ENCODE results near the gene REV3L. TPM values are rescaled to one million over a fixed set of nuclear protein-coding genes. Genes with fewer than 3 reads are reported as not detected.
"Not testable (repeated sequence)": the region's sequence is repeated elsewhere in the genome, so short reads cannot be mapped to it uniquely, and the experiment has no call there.

Gene REV3L
- polyA plus RNA-seq, 6 donors from 2014 or later = 3.2 to 18.5 (median 8.8) TPM

- H3K27me3 Mint-ChIP-seq = no peaks in the 10 kb centered on the region
- H3K4me3 Mint-ChIP-seq = no peak overlapping the region
- H3K4me1 Mint-ChIP-seq = peaks cover 0 to 6% (median 4%) of the 10 kb centered on the region in 3 donors
- DNase-seq (no peak), ATAC-seq (ENCODE audit: low read depth in 2 of 2) (no peak)
- no peak overlapping the region for H3K27ac Mint-ChIP-seq
- H3K9me3 Mint-ChIP-seq = peaks cover 0 to 2% (median 0%) of the 10 kb centered on the region in 7 donors
- peaks cover 10 to 30% of the 10 kb centered on the region in 2 donors for H3K36me3 Mint-ChIP-seq
These were observed 175.7 kb downstream of the REV3L start for GRCh38 chr6:111307275-111307858.

DNA sequence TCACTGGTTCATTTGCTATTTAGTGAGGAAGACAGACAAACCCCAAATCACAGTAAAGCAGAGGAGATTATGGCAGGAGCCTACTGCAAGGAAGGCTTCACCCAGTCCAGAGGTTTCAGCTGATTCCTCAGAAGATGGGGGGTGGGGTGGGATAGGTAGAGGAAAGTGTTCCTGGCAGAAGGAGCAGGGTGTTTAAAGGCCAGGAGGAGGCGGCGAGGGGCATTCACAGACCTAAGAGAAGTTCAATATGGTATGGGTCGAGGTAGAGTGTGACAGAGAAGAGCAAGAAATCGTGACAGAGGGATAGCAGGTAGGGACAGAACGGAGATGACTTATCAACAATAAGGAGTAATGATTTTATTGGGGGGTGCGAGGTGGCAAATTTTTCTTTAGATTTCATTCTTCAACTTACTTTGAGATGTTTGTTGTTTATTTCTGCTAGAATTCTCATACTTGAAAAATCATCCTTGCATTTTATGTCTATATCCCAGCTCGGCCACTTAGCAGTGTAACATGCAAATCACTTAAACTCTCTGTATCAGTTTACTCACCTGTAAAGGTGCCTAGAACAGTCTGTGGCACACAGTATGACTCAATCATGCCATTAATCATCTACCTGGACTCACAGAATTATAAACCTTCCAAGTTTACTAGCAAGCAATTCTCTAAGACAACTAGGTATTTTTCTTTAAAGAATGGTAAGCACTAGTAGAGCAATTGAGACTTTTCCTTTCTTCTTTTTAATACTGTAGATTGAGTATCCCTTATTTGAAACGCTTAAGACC lies 176.7 kb downstream of the REV3L start:
- peaks cover 0 to 17% (median 9%) of the 10 kb centered on the region in 3 donors for H3K4me1 Mint-ChIP-seq
- no peaks in the 10 kb centered on the region for H3K27me3 Mint-ChIP-seq
- no peak for ATAC-seq (ENCODE audit: low read depth in 2 of 2)
- peaks cover 10 to 40% of the 10 kb centered on the region in 2 donors for H3K36me3 Mint-ChIP-seq
- no peak overlapping the region for H3K4me3 Mint-ChIP-seq
- peaks cover 0 to 8% (median 4%) of the 10 kb centered on the region in 7 donors for H3K9me3 Mint-ChIP-seq
- DNase-seq = no peak
- H3K27ac Mint-ChIP-seq = peak overlapping the region in 1 of 6 donors; percentile 22

DNA sequence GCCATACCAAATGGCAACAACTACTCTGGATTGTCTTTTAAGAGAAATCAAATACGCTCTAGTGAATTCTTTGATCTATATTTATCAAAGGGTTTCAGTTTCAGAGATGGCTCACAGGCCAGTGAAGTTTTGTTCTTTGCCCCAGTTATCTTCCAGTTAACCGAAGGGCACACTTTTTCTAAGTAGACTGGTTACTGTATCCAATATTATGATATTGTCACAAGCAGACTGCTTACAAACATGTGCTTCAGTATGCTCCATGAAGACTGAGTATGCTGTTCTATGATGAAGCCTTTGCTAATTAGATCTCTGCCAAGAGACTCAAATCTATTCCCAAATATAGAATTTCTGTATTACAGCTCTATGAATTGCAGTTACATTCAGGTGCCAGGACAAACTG lies 181.1 kb downstream of the REV3L start:
- Mint-ChIP-seq H3K4me1 (peaks cover 0 to 21% (median 9%) of the 10 kb centered on the region in 3 donors), H3K9me3 (peaks cover 0 to 17% (median 8%) of the 10 kb centered on the region in 7 donors), H3K27ac (peak overlapping the region in 5 of 6 donors; percentile 7 to 93 (median 78)), H3K4me3 (peak overlapping the region in 5 of 8 donors; percentile 2 to 54 (median 25)), H3K27me3 (no peaks in the 10 kb centered on the region), H3K36me3 (peaks cover 0 to 43% of the 10 kb centered on the region in 2 donors)
- ATAC-seq (ENCODE audit: low read depth in 2 of 2) (peak; percentile 27 to 38), DNase-seq (no peak)

GRCh38 chr6:111300938-111301800 lies 181.8 kb downstream of the REV3L start:
- Mint-ChIP-seq H3K9me3 (peaks cover 0 to 17% (median 8%) of the 10 kb centered on the region in 7 donors), H3K27ac (peak overlapping the region; percentile 24 to 93 (median 59)), H3K36me3 (peaks cover 0 to 41% of the 10 kb centered on the region in 2 donors), H3K4me3 (peak overlapping the region in 2 of 8 donors; percentile 50 to 66), H3K4me1 (peaks cover 0 to 21% (median 9%) of the 10 kb centered on the region in 3 donors)
- ATAC-seq (ENCODE audit: low read depth in 2 of 2); DNase-seq; H3K27me3 Mint-ChIP-seq: not testable (repeated sequence)

DNA sequence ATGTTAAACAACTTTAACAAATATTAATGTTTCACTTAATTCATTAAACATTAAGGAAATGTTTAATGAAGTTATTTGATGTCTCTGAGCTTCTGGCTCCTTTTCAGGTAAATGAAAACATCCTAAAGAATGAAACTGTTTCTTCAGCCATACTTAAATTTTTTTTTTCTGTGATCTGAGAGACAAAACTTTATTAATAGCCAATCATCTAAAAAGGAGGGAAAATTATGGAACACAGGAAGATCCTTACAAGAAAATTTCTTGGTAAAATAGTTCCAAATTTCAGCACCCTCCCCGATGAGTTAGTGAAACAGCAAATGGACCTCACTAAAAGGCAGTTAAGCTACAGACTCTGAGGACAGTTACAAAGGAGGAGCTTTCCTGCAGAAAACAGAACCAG lies 185.2 kb downstream of the REV3L start:
- ATAC-seq (ENCODE audit: low read depth in 2 of 2) = no peak
- Mint-ChIP-seq H3K9me3 (peaks cover 0 to 17% (median 8%) of the 10 kb centered on the region in 7 donors), H3K27ac (peak overlapping the region in 4 of 6 donors; percentile 1 to 87 (median 50)), H3K27me3 (no peaks in the 10 kb centered on the region), H3K4me3 (no peak overlapping the region), H3K36me3 (peaks cover 0 to 32% of the 10 kb centered on the region in 2 donors), H3K4me1 (peaks cover 0 to 19% (median 9%) of the 10 kb centered on the region in 3 donors)
- DNase-seq = no peak

DNA sequence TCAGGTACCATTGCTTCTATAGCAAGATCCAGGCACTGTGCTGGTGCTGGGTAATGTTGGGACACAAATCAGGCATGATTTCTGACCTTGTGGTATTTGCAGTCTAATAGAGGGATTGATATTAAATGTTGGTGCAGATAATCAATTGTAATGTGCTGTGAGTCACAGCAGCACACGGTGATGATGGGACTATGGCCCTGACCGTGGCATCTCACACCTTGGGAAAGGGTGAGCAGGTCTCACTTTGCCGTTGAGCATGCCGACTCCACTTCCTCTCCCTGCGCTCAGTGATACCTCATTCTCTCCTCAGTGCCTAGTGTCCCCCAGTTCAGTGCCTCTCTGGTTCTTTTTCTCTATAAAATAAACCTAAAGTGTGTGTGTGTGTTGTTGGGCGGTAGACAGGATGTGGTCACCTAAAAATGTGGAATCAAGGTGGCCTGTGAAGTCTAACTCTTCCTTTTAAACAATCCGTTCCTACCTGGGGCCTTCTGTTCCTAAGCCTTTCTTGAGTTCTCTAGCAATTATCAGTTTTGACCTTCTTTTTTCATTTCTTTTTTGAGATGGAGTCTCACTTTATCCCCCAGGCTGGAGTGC lies 188.5 kb downstream of the REV3L start:
- Mint-ChIP-seq H3K27ac (peak overlapping the region in 1 of 6 donors; percentile 57), H3K36me3 (peaks cover 0 to 16% of the 10 kb centered on the region in 2 donors), H3K9me3 (no peaks in the 10 kb centered on the region), H3K27me3 (no peaks in the 10 kb centered on the region), H3K4me3 (no peak overlapping the region), H3K4me1 (peaks cover under 1 to 7% (median 5%) of the 10 kb centered on the region in 3 donors)
- DNase-seq (no peak), ATAC-seq (ENCODE audit: low read depth in 2 of 2) (no peak)

DNA sequence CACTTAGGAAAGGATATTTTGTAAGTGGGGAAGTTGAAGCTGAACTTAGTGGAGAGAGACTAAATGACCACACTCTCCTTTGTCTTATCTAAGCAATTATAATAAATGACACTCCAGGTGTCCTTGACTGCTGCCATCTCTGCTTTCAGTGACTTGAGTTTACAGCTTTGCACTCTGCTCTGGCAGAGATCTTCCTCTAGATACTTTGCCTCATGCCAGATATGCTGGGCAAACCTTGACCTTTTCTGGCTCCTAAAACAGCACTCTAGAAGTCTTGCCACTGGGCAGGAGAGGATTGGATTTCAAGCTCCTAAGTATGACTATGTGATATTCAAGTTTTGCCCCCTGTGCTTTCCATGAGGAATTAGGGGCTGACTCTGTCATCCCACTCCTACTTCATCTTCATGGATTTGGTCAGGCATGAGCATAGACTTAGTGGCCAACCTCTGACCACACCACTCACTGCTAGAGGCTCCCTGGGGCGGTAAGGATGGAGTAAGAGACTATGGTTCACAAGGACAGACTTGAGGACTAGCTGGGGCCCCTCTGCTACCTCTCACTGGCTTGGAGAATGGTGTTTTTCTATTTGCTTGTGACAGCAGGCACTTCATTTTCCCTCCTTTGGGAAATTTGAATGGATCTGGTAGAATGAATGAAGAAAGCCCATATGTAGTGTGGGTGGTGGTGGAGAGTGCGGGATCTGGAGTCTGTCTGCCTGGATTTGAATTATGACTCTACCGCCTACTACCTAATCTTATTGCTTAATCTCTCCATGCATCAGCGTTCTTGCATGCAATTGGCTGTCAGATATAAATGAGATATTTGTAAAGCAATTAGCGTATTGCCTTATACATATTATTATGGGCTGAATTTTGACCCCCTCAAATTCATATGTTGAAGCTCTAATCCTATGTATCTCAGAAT lies 191.4 kb downstream of the REV3L start:
- DNase-seq = no peak
- Mint-ChIP-seq H3K4me3 (no peak overlapping the region), H3K4me1 (peaks cover 6 to 8% (median 7%) of the 10 kb centered on the region in 3 donors), H3K27ac (peak overlapping the region in 3 of 6 donors; percentile 5 to 75 (median 18)), H3K36me3 (peaks cover 0 to 16% of the 10 kb centered on the region in 2 donors), H3K9me3 (no peaks in the 10 kb centered on the region), H3K27me3 (no peaks in the 10 kb centered on the region)
- ATAC-seq (ENCODE audit: low read depth in 2 of 2) = no peak

DNA sequence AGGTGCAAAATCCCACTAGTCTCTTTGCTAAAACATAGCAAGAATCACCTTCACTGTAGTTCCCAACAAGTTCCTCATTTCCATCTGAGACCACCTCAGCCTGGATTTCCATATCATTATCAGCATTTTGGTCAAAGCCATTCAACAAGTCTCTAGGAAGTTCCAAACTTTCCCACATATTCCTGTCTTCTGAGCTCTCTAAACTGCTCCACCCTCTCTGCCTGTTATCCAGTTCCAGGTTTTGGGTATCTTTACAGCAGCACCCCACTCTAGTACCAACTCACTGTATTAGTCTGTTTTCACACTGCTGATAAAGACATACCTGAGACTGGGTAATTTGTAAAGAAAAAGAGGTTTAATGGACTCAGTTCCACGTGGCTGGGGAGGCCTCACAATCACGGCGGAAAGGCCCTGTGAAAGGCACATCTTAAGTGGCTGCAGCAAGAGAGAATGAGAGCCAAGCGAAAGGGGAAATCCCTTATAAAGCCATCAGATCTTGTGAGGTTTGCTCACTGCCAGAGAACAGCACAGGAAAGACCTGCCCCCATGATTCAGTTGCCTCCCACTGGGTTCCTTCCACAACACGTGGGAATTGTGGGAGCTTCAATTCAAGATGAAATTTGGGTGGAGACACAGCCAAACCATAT lies 192.2 kb downstream of the REV3L start:
- not testable (repeated sequence) for ATAC-seq (ENCODE audit: low read depth in 2 of 2); H3K27me3 Mint-ChIP-seq
- H3K27ac Mint-ChIP-seq = peak overlapping the region in 3 of 6 donors; percentile 59 to 82 (median 70)

DNA sequence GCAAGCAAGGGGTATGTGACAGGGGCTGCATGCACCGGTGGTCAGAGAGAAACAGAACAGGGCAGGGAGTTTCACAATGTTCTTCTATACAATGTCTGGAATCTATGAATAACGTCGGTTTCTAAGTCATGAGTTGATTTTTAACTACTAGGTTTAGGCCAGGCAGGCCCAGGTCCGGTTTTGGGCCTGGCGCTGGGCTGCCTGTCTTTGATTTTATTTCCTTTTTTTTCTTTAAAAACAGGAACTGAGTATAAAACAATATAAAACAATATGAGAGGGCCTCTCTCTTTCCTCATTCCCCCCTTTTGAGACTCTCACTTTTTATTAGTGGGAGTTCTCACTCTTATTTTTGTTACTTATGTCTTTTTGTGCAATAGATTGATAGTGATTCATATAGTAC lies 198.7 kb downstream of the REV3L start:
- H3K9me3 Mint-ChIP-seq = not testable (repeated sequence)
- ATAC-seq (ENCODE audit: low read depth in 2 of 2) = peak; percentile 56 to 58
- peaks cover 7 to 29% of the 10 kb centered on the region in 2 donors for H3K36me3 Mint-ChIP-seq

More for the DNA sequence above, 192.2 kb downstream of the REV3L start:
- DNase-seq, H3K9me3 Mint-ChIP-seq, H3K4me3 Mint-ChIP-seq, H3K4me1 Mint-ChIP-seq: not testable (repeated sequence)
- H3K36me3 Mint-ChIP-seq = peaks cover 0 to 16% of the 10 kb centered on the region in 2 donors

GRCh38 chr6:111283707-111284106 lies 199.3 kb downstream of the REV3L start:
- peaks cover 13 to 28% of the 10 kb centered on the region in 2 donors for H3K36me3 Mint-ChIP-seq

More for the DNA sequence above, 198.7 kb downstream of the REV3L start:
- H3K27ac Mint-ChIP-seq = peak overlapping the region; percentile 71 to 96 (median 92)
- DNase-seq = peak; percentile 48
- H3K4me3 Mint-ChIP-seq = peak overlapping the region in 4 of 8 donors; percentile 32 to 78 (median 66)
- H3K4me1 Mint-ChIP-seq = peaks cover 11 to 28% (median 17%) of the 10 kb centered on the region in 3 donors
- not testable (repeated sequence) for H3K27me3 Mint-ChIP-seq

DNA sequence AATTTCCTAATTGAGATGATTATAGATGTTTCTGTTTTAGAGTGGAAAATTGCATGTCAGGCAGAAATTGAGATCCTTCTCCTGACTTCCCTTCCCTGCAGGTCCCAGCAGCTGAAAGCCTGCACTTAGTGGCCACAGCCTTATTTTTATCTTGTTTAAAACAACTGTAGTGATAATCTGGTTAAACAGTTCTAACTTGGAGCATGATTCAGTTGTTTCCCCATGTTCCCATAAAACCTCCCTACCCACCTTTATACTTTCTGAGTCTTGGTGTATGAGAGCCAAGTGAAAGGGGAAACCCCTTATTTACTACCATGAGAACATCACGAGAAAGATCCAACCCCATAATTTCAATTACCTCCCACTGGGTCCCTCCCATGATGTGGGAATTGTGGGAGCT lies 200.5 kb downstream of the REV3L start:
- H3K27me3 Mint-ChIP-seq = no peaks in the 10 kb centered on the region
- peaks cover 10 to 28% (median 13%) of the 10 kb centered on the region in 3 donors for H3K4me1 Mint-ChIP-seq
- H3K27ac Mint-ChIP-seq = peak overlapping the region in 1 of 6 donors; percentile 47
- H3K36me3 Mint-ChIP-seq = peaks cover 25 to 40% of the 10 kb centered on the region in 2 donors
- ATAC-seq (ENCODE audit: low read depth in 2 of 2) (no peak), DNase-seq (no peak)
- H3K4me3 Mint-ChIP-seq = no peak overlapping the region
- peaks cover 0 to 5% (median 0%) of the 10 kb centered on the region in 7 donors for H3K9me3 Mint-ChIP-seq

More at GRCh38 chr6:111283707-111284106, 199.3 kb downstream of the REV3L start:
- Mint-ChIP-seq H3K4me1 (peaks cover 10 to 28% (median 13%) of the 10 kb centered on the region in 3 donors), H3K4me3 (peak overlapping the region in 3 of 8 donors; percentile 29 to 70 (median 32)), H3K27ac (peak overlapping the region; percentile 71 to 96 (median 92)), H3K9me3 (no peaks in the 10 kb centered on the region), H3K27me3 (no peaks in the 10 kb centered on the region)
- DNase-seq = no peak
- ATAC-seq (ENCODE audit: low read depth in 2 of 2) = no peak

Data from naive B cell (primary cell).